ENCODE data around the gene STIMATE.

Gene STIMATE

DNA sequence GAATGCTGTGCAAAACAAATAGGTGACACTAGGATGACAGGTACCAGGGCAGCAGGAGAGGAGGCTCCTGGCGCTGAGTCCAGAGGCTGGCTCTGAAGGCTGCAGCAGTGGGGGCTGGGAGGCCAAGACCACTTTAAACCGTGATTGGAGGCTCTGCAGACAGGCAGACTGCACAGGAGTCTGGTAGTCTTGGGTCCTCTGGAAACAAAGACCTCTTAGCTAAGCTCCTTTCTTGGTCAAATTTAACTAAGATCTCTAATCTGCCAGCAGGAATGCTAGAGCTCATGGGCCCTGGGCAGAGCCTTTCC is 58.1 kb downstream of the STIMATE start:
- DNase-seq, result no peak

DNA sequence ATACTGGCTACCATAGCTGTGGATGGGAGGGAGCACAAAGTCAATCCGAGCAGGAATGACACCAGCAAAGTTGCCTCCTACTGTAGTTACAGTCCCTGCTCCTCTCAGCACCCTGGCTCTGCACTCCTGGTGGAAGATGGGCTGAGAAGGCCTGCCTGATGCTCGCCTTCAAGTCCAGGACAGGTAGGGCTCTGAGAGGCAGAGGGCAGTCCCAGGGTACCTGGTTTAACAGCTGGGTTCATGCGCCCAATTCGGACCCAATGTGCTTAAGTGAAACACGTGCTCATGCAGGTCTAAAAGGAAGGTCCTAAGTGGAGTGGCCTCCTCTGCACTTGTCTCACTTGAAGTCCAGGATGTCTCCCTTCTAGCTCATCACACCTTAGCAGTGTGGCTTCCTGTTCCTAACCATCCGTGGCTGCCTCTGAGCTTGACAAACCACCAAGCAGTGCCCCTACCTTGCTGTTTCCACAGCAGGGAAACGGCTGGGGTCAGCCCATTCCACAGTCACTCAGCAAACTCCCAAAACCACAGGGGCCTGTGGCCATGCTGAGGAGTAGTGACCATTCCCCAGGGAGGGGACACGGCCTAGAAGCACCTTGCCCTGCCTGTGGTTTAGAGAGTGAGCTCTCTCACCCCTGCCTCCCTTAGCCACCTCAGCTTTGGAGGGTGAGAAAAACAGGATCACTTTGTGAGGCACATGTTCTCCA is 58.6 kb downstream of the STIMATE start:
- DNase-seq, result no peak

DNA sequence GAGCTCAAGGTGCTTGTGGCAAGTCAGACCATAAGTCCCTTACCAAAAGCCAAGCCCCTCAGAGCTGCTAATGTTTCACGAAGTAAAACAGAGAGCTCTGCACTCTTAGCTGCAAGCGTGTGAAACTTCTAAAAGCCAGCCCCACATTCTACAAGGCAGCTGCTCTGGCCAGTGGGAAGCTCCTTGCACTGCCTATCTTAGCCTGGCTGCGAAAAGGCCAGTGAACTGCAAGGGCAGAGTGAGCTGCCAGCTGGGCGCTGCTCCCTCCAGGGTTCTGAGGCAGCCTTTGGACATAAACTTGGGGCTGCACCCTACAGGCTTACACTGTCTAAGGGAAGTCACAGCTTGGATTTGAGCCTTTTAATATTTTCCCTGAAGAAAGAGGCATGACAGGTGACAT is 60.4 kb downstream of the STIMATE start:
- DNase-seq, result no peak

DNA sequence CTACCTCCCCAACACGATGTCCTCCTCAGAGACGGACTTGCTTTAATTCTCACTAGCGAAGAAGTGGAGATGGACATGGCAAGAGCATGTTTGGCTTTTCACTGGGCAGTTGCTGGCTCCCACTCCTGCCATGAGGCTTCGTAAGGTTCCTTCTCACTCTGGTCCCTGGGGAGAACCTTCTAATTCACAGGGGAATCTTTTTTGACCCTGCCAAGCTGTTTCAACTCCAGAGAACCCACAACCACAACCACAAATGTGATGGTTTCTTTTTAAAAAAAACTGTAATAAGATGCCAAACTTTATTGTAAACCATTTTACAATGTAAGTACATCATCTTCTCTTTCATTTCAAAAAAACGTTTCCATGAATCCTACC is 60.9 kb downstream of the STIMATE start:
- no peak for DNase-seq

DNA sequence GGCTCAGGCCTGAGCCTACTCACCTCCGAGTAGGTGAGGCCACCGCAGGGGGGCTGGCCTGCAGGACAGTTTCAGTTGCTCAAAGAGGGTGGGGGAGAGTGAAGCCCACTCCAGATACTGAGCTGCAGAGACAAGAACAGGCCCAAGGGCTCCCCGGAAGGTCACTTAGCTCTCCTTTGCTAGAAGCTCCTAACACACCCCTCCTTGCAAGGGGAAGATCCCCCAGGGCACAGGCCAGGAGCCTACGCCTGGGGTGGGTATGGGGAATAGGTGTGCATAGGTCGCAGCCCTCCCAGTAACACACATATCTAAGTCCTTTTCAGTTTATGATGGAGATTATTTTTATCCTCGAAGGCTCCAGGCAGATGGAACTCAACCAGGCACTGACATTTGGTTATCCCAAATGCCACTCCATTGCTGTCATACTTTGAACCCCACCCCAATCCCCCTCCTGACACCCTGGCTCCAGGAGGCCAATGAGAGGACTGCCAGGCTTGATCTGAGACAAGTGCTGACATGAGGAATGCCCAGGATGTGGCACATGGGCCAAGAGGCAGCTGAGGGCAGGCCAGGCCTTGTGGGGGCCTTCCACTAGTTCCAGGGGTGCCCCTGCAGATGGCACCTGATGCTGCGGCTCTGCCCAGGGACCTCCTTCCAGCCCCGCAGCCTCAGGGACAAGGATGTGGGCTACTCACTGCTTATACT is 61.4 kb downstream of the STIMATE start:
- no peak for DNase-seq

DNA sequence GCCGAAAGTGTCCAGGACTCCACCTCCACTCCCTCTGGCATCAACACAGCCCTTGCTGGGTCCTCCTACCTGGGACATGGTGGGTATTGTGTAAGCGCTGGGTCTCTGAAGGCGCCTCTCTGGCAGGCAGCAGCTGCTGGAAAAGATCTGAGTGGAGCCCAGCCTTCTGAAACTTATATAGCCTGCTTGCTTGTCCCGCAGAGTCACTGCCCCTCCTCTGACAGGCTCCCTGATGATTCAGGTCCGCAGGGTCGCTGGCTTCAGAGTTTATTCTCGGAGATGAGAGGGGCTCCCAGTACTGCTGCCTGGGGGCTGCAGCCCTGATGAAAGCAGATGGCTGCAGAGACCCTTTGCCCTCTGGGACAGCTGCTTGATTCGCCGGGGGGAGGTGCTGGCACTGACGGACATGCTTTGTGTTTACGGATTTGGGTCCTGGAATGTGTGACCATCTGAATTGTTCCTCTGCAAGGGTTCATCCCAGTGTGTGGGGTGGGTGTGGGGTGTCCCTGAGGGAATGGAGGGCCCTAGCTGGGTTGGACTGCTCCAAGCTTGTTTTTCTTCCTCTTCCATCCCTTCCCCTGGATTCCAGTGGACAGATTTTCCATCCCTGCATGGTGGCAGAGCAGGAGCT is 62.4 kb downstream of the STIMATE start, which contains the start of gene MUSTN1:
Gene MUSTN1, minus strand, starts transcription at position 149 of the 631 bp plus-strand sequence. Its CDS starts 71 bp downstream, at position 78.
- DNase-seq, result no peak

DNA sequence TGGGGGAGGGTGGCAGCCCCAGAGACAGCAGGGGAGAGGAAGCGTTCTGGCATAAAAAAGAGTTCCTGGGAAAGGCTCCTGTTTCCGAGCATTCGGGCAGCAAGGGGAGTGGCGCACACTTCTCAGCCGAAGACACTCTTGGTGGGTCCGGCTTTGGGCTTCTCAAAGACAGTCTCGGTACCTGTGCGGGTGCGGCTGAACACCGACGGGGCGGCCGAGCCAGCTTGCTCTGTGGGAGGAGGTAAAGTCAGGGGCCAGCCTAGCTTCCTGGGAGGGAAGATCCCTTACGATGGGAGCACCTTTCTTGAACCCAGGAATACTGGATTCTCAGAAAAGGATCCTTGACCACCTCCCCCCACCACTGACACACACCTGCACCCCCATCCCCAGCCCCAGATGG is 64.1 kb downstream of the STIMATE start:
- no peak for DNase-seq

DNA sequence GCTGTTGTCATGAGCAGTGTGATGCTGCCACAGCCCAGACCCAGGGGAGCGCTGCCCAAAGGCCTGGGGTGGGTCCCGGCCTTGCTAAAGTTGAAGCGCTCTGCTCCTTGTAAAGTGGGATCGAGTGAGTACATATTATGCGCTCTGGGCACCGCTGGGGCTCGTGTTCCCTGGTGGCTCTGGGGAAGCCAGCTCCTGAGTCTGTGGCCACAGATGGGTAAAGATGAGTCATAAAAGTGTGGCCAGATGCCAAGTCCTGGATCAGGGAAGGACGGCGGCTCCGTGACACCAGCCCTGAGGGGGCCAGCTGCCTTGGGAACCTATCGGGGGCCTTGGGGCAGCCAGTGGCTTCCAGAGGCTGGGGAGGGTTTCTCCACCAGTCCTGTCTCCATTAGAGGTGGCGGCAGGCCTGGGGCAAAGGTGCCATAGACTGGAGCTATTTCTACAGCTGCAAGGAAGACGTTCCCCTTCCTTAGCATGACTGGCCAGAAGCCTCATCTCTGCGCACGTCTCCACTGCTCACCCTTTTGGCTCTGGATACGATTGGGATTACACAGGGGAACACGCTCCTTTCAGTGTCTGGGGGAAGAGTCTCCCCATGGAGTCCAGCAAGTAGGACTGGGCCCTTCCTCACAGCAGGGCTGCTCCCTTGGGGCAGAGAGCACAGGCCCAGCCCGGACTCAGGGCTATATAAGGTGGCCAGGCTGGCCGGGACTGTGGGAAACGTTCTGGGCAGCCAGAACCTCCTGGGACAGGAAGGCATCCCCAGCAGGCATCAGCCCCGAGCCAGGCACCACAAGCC is 65.6 kb downstream of the STIMATE start:
- DNase-seq, result peak; percentile 89

DNA sequence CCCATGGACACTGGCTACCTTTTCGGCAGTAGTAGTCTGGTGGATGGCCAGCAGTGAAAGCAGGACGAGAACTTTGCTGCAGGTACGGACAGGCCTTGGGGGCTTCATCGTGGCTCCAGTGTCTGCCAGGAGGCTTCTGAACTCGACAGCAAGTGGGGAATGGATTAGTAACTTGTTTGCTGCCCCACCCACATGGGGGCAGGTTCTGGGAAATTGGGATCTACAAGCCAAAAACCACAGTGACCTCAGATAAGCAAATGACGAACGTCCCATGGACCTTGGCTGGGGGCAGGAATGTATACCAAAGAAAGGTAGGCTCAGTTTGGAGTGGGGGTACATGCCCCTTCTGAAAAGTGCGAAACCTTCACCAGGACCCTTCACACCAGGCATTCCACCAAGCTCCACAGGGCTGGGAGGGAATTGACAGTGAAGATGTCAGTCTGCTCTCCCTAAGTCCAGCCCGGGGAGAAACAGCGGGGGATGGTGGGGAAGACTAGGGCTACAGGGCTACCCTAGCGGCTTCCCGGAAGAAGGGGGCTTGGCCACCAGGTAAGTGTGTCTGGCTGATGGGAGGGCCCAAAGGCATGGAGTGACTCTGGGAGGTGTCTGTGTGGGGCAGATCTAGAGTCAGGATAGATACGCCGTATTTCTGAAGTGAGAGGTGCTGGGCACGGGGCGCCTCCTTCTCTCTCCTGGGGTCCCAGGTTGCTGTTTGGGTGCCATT is 66.7 kb downstream of the STIMATE start, which contains the start of gene ITIH4:
Gene ITIH4, minus strand, starts transcription at position 138 of the 724 bp plus-strand sequence. Its CDS starts 30 bp downstream, at position 108.
- DNase-seq, result no peak

DNA sequence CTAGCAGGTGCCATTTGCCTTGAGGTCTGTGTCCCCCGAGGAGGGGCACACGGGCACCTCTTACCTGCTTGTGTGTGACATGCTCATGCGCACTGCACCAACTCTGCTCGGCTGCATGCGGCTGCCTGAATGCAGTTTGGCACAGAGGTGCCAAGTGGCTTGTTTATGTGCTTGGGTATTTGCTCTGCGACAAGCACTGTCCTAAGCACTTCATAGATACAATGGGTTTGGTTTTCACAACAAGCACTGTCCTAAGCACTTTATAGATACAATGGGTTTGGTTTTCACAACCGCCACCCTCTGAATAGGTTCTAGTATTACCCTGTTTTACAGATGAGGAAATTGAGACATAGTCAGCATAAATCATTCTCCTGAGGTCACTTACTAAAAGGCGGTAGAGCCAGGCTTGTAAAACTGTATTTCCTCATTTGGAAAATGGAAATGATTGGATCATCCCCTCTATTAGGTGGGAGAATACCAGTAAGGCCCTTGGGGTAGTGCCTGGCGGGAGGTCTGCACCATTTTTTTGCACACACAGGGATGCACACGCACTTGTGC is 67.4 kb downstream of the STIMATE start:
- no peak for DNase-seq

DNA sequence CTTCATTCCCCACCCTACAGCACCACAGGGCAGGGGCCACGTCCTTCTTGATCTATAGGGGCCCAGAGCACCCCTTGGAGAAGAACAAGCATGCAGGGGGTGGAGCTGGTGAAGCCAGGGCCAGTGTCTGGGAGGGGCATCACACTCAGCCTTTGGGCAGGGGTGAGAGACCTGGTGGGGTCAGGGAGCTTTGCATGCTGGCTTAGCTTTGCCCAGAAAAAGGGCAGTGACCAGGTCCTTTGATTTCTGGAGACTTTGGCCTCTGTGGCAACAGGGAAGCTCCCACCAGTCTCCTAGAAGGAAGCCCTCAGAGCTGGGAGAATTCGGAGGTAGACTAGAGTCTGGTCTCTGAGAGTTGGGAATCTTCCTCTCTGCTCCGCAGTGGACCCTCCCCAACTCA is 67.9 kb downstream of the STIMATE start:
- DNase-seq, result no peak

DNA sequence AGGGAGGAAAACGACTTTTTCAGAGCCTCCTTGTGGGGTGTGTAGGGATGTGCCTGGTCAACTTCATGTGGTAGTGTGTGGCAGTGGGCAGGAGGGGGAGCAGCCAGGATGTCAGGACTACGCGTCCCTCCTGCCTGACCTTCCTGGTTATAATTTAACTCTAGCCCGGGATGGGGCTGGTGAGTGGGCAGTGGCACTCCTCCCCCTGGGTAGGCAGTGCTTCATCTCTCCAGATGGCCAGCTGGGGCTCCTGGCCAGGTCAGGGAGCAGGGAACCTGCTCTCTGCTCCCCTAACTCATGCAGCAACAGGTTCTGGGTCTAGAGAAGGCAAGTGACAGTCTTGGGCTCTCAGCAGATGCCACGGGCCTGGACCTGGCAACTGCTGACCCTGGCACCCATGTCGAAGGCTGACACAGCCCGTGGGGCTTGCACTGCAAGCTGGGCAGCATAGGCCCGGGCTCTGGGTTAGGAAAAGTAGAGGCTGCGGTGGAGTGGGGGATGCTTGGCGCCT is 69.4 kb downstream of the STIMATE start:
- DNase-seq, result no peak

DNA sequence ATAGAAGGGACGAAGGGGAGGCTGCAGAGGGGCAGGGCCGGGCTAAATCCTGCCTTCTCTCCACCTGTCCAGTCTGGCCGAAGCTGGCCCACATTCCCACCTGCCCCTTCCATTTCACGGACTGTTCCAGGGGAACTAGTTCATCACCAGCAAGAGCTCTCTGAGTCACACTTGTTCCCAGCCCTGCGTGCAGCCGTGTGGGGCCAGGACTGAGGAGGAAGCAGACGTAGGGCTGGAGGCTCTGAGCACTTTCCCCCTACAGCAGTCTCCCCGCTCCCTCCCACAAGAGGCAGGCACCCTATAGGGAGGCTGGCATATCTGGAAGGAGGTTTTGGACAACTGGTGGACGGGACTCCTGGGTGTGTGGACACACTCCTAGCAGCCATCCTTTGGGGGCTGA is 69.9 kb downstream of the STIMATE start:
- peak; percentile 50 for DNase-seq

DNA sequence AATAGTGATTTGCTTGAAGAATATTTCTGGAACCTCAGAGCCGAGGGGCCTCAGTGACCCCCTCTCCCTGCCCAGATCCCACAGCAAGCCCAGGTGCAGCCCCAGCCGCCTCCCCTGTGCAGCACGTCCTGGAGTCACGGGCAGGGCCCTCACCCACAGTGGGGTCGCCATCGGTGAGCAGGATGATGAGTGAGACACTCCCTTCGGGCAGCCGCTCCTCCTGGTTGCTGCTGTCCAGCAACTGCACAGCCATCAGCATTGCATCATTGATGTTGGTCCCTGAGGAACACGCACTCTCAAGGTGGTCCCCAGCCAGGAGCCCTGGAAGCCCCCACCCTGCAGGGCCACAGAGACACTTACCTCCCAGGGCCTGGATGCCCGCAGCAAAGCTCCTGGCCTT is 73.3 kb downstream of the STIMATE start:
- DNase-seq, result no peak

DNA sequence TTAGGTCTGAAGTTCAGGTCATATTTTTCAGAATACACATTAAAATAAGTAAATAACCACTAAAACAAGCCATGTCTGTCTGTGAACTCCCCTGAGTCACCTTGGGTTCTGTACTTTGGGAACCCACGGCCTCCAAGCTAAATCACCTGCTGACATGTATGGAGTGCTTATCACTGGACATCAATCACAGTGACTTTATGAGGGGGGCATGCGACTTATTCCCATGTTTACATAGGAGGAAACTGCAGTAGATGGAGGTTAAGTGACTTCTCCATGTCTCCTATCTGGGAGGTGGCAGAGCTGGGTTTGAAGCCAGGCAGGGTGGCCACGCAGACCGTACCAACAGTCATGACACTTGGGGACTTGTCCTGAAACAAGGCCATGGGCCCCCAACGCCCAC is 75.0 kb downstream of the STIMATE start:
- DNase-seq, result no peak

DNA sequence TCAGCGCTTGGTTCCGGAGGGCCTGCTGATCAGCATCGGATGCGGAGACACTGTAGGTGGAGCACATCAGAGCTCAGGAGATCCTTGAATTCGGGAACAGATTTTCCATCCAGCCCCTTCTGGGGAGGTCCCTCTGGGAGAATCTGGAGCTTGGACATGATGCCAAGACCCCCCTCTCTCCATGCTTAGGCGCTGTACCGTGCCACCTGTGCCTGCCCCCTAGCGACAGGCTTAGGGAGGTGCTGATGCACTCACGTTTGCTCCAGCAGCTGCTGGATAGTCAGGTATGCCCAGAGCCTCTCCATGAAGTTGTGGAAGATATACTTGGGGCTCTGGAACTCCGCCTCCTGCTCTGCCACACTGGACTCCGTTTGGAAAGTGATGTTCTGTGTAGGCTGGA is 76.6 kb downstream of the STIMATE start:
- peak; percentile 22 for DNase-seq

DNA sequence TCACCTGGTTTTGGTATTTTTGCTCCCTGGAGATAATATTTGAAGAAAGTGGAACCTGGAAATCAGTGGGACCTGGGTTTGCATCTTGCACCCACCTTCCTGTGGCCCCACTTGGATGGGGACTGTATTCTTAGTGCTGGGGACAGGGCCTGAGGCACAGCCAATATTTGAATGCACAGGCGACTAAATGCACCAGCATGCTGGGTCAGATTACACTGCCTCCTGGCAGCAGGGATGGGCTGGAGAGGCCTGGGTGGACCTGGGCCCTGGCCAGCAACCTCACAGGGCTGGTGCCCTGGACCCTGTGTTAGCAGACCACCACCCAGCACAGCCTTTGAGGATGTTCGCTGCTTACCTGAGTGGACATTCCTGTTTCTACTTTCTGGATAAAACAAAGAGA is 77.4 kb downstream of the STIMATE start:
- DNase-seq, result no peak

DNA sequence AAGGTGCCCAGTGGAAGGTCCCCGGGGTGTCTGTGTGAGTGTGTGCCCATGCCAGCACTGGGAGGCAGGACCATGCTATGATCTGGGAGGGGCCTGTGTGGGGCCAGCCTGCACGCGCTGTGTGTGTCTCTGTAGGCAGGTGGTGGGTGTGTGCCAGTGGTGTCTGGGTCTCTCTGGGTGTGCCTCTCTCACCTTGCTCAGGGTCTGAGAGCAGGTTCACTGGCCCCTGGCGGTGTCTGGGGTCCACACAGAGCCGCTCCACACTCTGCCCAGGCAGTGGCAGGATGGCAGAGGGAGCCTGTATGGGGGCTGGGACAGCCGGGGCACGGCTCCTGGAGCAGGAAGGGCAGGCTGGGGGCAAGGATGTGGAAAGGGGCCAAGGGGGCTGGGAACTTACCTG is 79.5 kb downstream of the STIMATE start:
- DNase-seq, result no peak

DNA sequence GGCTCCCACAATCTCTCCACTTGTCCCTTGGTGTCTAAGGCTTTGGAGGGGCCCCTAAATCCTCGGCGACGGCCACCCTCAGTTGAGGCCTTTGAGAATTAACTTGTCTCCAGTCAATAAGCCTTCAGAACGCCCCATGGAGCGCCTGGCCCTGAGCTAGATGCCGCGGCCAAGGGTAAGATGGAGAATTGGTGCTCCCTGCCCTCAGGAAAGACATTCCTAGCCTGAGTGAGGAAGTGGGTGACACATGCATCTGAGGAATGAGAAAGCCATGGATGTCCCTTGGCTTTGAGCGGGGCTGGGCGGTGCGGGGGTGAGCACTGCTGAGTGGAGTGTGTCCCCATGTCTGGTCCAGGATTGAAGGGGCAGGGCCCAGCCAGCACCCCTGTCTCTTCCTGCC is 80.1 kb downstream of the STIMATE start:
- peak; percentile 13 for DNase-seq

DNA sequence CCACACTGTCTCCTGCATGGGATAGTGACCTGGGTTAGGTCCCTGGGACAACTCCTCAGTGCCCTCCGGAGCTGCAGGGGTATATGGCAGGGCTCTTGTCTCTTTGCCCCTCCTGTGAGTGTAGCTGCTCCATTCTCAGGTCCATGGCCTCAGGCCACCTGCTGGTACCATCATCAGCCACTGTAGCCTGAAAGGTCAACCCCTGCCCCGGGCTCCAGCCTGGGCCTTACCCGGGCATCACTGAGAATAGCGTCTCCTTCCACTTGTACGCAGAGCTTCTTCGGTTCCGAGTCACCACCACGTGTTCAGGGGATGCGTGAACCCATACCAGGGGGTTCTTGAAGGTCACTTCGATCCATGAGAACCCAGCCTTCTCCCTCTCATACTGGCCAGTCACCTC is 80.7 kb downstream of the STIMATE start:
- no peak for DNase-seq

DNA sequence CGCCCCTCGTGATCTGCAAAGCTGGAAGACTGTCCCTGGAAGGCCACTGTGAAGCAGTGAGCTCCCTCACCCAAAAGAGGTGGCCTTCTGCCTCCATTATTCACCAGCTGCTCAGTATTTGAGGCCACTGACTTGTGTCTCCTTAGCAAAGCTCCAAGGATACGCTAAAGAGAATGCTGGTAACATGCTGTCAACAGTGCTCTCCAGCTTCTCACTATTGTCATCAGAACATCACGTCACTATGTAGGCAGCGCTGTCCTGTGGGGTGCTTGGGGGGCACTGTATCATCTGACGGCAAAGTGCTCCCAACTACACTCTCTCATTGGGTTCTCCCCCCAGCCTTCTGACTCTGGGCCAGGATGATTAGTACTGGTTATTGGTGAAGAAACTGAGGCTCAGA is 81.1 kb downstream of the STIMATE start:
- DNase-seq, result no peak

DNA sequence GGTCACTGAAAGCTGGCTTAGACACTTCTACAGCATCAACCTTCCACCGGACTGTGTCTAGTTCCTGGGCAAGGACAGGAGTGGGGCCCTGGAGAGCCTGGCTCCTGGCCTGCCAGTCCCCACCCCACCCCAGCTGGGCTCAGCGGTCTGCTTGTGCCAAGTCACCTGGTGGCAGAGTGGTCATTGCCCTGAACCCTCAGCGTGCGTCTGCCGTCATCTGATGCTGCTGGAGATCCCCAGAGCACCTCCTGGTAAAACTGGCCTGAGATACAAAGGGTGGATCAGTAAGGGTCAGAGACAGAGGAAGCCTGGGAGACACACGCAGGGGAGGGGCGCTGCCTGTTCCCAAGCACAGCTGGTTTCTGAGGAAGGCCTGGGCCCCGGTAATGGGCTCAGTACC is 83.5 kb downstream of the STIMATE start:
- no peak for DNase-seq

Data from EL (cell line).